HG02623 (cell line): ENCODE data around the gene ERAP2.

Experiments
- ATAC-seq: cut with Tn5 transposase; IDR thresholded peaks from one replicate; pipeline ENCODE4 v1.9.1; 2021; ENCODE audit warnings: moderate library complexity; ENCODE audit not compliant: unreplicated experiment

The ERAP2 gene

DNA sequence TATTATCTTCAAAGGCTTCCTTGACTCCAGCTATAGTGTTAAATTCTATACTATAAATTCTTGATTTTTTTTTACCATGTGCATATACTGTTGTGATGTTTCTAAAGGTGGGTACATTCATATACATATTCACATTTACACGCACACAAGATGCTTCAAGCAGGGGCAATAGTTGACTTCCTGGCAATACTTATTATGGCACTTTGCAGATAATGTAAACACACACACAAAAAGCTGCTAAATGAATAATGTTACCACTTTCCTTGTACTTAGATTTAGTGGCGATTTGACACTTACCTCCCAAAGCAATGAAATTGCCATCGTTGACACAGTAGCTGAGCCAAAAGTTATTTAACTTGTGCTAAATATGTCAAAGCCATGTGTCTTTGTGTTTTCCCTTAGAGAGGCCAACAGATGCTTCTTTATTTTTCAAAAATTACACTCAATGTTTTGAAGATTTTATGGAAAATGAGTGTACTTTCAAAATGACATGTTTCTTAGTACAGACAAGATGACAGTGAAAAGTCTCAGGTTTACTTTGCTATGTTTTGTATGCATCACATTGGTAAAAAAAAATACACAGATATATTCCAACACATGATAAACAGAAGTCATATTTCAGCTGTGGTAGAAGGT lies 12.2 kb upstream of the ERAP2 start:
- no peak for ATAC-seq

DNA sequence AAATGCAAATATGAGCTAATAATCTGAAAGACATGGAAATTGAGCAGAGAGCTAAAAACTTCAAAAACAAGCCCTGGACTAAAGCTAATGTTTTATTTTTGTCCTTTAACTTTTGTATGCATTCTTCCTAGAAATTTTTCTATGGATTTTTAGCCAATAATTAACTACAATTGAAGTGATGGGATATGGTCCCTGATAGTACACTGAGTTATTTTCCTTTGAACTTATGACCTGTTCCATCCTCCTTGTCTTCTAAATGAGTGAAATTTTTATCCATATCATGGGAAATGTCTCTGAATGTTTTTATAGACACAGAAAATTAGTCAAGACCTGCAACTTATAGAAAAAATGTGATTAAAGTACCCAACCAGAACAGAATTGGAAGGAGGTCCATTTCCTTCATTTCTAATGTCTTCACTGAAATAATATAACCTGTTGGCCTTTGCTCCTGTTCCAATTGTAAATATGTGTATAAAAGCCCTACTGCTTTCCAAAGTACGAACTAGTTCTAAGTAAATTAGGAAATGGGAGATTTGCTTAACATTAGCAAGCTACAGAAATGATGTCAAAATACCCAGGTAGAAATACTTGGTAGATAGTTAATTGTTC lies 11.3 kb upstream of the ERAP2 start:
- no peak for ATAC-seq

DNA sequence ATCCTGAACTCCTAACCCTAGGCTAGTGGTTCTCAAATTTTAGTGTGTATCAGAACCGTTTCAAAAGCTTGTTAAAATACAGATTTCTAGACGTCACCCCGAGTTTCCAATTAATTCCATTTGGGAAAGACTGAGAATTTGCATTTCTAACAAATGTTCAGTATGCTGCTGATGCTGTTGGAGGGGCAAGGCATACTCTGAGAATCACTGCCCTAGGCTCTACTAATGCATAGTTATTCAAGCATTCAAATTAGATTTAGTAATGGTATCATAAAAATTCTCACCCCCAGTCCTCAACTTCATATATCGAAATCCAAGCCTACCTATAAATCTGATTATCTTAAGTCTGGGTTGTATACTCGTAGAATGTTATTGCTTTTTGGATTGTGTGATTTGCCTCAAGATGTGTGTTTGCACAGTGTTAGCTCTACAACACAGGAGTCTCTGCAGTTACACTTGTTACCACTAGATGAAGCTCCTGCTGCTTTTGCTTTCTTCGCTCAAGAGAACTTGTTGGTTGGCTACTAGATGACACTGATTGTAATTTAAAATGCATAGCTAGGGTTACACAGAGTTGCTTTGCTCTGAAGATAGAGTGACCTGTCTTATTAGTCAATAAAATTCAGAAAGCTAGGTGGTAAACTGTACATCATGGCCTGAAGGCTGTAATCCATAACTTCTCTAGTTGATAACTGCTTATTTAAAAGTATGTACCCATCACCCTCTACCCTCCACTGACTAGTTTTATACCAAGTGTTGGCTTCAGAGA lies 7.5 kb upstream of the ERAP2 start:
- ATAC-seq = peak; percentile 79

DNA sequence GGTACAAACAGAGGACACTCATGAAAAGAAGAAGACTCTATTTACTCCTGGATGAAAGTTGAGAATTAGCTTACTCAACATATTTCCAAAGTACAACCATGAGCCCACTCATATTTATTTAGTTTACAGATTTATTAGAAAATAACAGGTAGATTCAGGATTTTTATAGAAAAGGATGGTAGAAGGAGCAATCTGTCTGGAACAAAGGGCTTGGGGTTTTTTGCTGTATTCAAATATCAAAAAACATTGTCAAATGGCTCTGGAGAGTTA lies 7.0 kb upstream of the ERAP2 start:
- no peak for ATAC-seq

DNA sequence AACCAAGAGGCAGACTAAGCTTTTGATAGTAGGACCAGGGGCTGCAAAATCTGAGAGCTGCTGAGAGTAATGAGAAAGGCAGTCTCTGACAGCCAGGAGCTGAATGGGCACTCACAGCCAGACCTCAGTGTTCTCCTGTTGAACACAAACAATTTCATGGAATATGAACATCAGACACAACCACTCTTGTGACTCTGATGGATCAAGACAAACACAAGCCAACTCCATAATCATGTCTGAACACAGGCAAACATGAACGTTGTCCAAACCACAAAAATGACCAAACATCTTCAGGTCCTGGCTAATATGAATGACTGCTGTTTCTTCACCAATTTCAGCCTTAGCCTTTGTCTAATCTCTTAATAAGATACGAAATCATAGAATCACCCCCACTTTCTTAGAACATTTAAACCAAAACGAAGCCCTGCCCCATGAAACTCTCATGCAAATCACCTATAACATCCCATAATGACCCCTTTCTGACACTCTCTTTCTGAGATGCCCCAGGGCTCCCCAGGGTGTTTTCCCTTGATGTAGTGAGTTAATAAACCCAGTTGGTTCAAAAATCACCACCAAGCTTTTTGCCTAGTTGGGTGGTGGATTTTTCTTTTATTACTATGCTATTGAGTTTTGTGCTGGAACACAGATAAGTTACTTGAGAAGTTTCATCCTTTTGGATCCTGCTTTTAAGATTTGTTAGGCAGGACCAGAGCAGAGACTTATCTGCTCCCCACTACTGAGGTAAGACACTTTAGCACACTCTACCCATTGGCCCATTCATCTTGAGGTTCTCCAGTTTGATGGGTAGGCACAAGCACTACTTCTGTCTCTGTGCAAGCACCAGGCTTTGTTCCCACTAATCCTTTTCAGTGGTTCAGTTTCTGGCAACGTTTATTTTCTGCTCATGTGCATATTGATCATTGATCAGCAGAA lies 5.9 kb upstream of the ERAP2 start:
- peak; percentile 75 for ATAC-seq

DNA sequence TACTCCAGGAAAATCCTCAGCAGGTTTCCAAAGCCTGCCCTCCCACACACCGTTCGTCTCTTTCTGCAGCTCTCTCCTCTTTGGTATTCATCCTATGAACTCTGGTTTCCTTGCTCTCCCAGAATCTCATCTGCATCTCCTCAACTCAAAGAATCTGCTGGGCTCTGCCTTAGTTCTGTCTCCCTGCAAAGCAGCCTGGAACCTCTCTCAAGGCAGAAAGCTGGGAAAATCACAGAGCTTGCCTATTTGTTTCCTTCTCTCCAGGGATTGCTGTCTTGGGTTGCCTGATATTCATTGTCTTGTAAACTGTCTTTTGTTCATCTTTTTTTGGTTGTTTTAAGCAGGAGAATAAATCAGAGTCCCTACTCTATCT lies 5.3 kb upstream of the ERAP2 start:
- ATAC-seq = no peak

DNA sequence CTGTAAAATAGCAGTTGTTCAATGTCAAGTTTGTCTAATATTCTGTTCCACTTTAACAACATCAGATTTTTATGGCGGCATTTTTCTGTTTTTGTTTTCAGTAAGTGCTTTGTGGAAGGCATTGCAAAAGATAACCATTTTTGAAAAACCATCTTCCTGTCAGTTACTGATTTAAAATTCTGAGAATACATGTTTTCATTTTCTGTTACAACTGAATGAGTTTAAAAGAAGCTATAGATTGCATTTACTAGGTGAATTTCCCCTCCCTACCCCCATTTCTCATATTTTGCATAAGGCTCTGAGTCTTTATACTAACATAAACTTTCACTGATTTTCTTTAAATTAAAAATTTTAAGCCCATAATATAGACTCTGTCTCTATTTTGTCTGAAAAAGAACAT lies 4.6 kb upstream of the ERAP2 start:
- ATAC-seq = no peak

DNA sequence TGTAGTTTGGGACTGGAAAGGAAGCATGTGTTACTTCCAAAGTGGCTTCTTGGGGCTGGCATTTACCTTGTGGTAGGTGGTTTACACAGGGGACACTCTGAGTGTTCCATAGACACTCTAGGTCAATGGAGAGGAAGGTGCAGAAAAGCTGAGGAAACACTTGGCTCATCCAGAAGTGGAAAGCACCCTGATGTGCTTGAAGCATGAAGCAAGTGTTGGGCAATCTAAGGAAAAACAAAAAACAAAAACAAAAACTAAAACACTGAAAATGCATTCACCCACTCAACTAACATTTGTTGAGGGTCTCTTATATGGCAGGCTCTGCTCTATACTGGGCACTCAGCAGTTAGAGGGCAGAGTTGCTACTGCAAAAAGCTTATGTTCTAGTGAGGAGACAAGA lies 2.9 kb upstream of the ERAP2 start:
- ATAC-seq = no peak

DNA sequence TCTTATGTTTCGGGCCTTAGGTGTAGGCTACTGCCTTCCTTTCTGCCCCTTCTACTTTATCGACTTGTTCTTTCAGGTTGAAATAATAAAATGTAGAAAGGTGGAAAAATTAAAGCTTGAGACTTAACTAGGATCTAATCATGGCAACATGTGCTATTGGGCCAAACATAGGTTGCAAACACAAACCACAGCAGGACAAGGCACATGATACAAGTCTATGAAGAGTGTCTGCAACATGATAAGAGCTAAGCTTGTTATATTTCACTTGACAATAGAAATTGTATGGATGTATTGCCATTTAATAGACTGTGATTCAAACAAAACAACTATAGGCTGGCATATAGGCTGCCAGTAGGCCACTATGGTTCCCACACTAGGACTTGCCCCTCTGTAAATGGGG lies 1.7 kb upstream of the ERAP2 start:
- ATAC-seq = no peak

DNA sequence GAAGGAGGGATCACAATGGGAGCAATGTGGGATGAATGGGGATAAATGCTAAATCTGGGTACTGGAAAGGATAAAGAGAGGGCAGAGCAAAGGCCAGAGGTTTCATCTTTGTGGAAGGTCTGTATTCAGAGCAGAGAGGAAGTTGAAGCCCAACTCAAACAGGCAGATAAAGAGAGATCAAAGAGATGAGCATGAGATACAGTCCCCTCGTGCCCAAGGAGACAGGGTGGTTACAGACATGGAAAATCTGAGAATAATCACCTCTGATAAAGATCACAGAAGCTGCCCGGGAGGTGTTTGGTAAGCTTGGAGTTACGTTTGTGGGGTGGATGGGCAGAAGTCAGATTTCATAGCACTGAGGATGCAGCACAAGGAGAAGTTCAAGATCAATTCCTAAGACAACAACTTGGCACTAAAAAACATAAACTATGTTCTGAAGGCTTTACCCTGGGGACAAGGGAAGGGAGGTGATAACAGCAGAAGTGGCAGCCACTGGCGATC lies 459 bp upstream of the ERAP2 start:
- no peak for ATAC-seq

DNA sequence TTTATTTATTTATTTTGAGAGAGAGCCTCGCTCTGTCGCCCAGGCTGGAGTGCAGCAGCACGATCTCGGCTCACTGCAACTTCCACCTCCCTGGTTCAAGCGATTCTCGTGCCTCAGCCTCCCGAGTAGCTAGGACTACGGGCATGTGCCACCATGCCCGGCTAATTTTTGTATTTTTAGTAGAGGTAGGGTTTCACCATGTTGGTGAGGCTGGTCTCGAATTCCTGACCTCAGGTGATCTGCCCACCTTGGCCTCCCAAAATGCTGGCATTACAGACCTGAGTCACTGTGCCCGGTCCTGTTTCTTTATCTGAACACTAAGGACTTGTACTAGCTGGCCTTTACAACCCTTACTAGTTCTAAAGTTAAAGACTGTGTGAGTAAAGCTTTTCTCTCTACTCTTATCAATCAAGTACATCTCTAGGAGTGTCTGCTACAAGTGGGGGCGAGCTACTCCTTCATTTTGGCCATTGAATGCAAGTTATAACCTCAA lies 723 bp downstream of the ERAP2 start:
- peak; percentile 4 for ATAC-seq

DNA sequence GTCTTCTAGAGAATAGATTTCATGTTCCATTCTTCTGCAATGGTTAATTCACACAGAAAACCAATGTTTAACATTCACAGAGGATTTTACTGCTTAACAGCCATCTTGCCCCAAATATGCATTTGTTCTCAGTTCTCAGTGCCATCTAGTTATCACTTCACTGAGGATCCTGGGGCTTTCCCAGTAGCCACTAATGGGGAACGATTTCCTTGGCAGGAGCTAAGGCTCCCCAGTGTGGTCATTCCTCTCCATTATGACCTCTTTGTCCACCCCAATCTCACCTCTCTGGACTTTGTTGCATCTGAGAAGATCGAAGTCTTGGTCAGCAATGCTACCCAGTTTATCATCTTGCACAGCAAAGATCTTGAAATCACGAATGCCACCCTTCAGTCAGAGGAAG lies 3.4 kb downstream of the ERAP2 start:
- no peak for ATAC-seq

DNA sequence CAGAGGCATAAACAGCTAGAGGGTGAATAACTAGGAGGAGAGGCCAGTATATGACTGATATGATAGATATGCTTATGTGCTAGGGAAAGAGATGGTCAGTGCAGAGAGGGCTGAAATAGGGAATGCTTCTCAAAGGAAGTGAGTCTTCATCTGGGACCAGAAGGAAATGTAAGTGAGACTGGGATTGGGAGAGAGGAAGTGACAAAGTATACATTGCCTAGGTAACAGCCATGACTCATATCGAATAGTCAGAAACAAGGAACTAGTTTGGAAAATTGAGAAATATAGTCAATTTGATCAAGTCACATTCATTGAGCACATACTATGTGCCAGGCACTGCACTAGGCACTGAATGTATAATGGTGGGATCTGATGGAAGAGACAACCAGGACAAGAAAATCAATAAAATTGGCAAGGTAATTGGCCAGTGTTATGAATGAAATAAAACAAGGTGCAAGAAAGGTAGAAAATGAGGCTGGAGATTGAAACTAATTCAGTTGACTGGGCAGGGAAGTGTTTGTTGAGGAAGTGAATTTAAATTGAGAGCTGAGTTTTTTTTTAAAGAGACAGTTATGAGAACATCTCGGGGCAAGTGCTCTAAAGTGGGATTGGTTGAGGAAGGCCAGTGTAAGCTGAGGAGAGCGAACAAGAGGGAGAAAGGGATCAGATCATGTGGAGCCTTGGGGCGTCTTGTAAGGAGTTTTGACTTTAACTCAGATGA lies 4.3 kb downstream of the ERAP2 start:
- no peak for ATAC-seq

DNA sequence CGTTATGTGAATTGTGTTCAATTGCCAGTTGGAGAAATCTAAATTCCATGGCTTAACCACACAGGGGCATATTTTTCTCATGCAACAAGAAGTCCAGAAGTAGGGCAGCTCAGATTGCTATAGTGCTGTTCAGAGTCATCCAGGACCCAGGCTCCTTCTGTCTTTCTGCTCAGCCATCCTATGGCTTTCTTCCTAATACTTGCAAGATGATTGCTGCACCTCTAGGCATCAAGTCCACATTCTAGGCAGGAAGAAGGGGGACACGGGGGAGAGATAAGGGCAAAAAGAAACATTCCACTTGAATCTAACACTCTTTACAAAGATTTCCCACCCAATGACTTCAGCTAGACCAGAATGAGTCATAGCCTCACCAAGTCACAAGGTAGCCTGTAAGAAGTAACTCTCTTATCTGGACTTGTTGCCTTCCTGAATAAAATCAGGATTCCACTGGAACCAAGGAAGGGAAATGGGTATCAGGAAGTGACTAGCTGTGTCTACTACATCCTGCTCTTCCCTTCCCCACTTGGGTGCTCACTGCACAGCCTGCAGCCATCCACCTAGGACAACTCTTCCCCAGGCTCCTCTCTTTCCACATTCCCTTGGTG lies 5.3 kb downstream of the ERAP2 start:
- no peak for ATAC-seq

DNA sequence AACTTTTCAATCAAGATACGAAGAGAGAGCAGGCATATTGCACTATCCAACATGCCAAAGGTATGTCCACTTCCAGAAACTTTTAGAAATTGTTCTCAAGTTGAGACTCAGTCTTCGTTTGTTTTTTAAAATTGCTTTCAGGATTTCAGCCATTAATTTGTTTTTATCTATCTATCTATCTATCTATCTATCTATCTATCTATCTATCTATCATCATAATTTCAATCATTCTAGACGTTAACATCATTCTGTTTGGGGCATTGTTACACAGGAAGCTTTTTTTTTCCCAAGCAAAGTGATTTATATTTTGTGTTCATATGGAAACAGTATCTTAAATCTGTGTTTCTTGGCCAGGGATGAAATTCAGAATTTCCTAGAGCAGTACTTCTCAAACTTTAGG lies 7.6 kb downstream of the ERAP2 start:
- no peak for ATAC-seq

DNA sequence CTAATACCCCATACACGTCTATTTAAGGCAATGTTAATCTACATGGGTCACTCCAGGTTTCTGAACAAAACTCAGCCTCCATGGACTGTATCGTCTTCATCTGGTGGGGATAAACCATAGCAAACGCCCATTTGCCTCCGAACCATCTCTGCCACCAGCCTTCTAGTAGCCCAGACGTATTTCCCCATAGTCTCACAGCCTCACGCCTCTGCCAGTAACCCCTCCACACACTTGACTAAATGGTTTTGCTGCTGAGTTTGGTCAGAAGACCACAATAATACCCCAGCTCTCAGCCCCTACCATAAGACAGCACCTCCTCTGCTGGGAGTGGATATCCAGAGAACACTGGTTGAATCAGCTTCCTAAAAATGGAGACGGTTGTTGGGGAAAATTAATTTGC lies 8.7 kb downstream of the ERAP2 start:
- ATAC-seq = no peak

DNA sequence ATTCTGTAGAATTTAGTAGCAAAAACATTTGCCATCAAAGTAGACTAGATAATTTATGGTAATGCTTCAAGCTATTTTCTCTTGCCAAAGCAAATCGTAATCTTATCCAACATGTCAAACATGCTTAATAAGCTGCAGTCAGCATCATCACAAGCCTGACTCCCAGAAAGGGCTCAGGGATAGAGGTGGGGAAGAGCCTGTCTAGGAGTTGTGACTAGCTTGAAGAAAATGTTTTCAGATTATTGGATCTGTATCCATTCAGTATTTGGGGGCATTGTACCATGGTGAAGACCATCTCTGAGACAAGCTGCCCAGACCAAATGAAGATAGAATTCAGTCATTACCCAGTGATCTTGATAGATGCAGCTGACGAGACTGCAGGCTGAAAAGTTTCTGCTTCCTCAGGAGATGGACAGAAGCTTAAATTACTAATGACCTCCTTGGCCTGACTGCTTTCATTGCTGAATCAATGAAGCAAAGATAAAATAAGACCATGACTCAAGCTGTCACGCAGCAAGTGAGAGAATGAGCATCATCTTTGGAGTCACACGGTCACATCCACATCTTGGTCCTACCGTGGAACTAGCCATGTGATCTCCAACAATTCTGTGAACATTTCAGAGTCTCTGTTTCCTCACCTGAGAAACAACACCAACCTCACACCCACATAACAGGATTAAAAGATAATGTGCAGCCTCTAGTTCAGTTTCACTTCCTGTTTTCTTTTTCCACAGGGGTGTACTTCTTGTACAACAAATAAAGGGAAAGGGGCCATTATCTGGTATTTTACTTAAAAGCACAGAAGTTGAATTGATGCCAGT lies 9.4 kb downstream of the ERAP2 start:
- peak; percentile 85 for ATAC-seq

DNA sequence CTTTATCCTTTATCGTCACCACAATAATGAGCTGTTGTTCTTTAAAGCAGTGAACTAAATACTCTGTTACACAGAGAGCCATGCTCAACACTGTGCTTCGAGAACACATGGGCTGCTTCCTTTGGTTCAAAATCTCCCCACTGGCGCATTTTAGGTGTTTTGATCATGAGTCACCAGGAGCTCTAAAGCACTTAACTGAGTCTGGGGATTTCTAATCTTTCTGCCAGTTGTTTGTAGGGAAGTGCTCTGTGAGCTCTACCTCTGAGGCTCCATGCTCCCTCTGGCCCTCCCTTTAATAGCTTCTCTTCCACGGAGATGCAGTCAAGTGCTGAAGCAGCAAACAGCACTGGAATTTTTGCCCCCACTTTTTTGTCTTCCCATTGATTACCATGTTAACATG lies 17.0 kb downstream of the ERAP2 start:
- no peak for ATAC-seq

DNA sequence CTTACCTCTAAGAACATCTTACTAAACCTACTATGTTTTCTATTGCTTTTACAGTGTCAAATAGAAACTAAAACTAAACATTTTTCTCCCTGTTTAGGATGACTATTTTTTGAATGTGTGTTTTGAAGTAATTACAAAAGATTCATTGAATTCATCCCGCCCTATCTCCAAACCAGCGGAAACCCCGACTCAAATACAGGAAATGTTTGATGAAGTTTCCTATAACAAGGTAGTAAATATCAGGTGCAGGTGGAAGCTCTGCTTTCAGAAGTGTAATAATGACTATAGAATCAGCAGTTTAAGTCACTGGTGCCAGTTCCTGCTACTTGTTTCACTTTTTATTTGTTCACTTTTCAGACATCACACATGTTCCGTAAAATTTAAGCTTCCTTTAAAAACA lies 20.0 kb downstream of the ERAP2 start:
- ATAC-seq = peak; percentile 80
